Neuronal stem cell (in vitro differentiated cells): ENCODE data around the gene NAV1. TPM values are rescaled to one million over a fixed set of nuclear protein-coding genes. Genes with fewer than 3 reads are reported as not detected.

Experiments
- DNase-seq: peaks from one replicate; pipeline ENCODE4 v3.0.0-alpha.2; 2013; ENCODE audit warnings: low spot score
- H2AFZ ChIP-seq: one replicate; pipeline ENCODE4 v1.6.1; 2013; ENCODE audit warnings: mild to moderate bottlenecking, low read length, inconsistent platforms
- H2AK5ac ChIP-seq: 2 replicates; pipeline ENCODE4 v1.6.1; 2013; ENCODE audit warnings: low read depth, mild to moderate bottlenecking, inconsistent platforms, low read length, moderate library complexity, mixed read lengths
- H2BK120ac ChIP-seq: 2 replicates; pipeline ENCODE4 v1.6.1; 2013; ENCODE audit warnings: low read depth, mild to moderate bottlenecking, inconsistent platforms, low read length, moderate library complexity, mixed read lengths
- H2BK12ac ChIP-seq: one replicate; pipeline ENCODE4 v1.6.1; 2013; ENCODE audit warnings: low read length, inconsistent platforms
- H2BK15ac ChIP-seq: 2 replicates; pipeline ENCODE4 v1.6.1; 2013; ENCODE audit warnings: mild to moderate bottlenecking, low read length, inconsistent platforms, mixed read lengths
- H2BK5ac ChIP-seq: one replicate; pipeline ENCODE4 v1.6.1; 2013; ENCODE audit warnings: inconsistent platforms, mild to moderate bottlenecking, low read length, moderate library complexity
- H3K14ac ChIP-seq: one replicate; pipeline ENCODE4 v1.6.1; 2013; ENCODE audit warnings: low read length, inconsistent platforms
- H3K18ac ChIP-seq: 2 replicates; pipeline ENCODE4 v1.6.1; 2013; ENCODE audit warnings: low read length, inconsistent platforms
- H3K23ac ChIP-seq: 2 replicates; pipeline ENCODE4 v1.6.1; 2013; ENCODE audit warnings: low read depth, mild to moderate bottlenecking, mixed read lengths, low read length, inconsistent platforms; ENCODE audit not compliant: poor library complexity
- H3K27ac ChIP-seq: replicated peaks from 3 replicates; pipeline ENCODE4 v1.5.1; 2013; ENCODE audit warnings: low read length, inconsistent platforms
- H3K27me3 ChIP-seq, 3 experiments: 2 replicates each; pipeline ENCODE4 v1.6.1; 2013; ENCODE audit warnings: low read length in 3 of 3, mild to moderate bottlenecking in 2 of 3, inconsistent platforms in 1 of 3, low read depth in 1 of 3, mixed read lengths in 1 of 3, moderate library complexity in 1 of 3; ENCODE audit not compliant: control insufficient read depth in 3 of 3, insufficient read depth in 3 of 3
- H3K36me3 ChIP-seq, 2 donors: replicated peaks in 1 of 2; 2 replicates each; pipeline ENCODE4 v1.6.1; 2013; ENCODE audit warnings: low read length in 2 of 2; ENCODE audit not compliant: control insufficient read depth in 2 of 2, insufficient read depth in 2 of 2
- H3K4ac ChIP-seq: 2 replicates; pipeline ENCODE4 v1.6.1; 2013; ENCODE audit warnings: inconsistent platforms, mild to moderate bottlenecking, low read length, moderate library complexity
- H3K4me1 ChIP-seq, 2 donors: 1 replicate in 1 of 2; 2 replicates in 1 of 2; pipeline ENCODE4 v1.6.1; 2013; ENCODE audit warnings: low read length in 2 of 2, low read depth in 1 of 2; ENCODE audit not compliant: control insufficient read depth in 2 of 2, insufficient read depth in 1 of 2
- H3K4me2 ChIP-seq: one replicate; pipeline ENCODE4 v1.6.1; 2013; ENCODE audit warnings: mild to moderate bottlenecking, low read length, inconsistent platforms; ENCODE audit not compliant: insufficient read depth, poor library complexity, severe bottlenecking
- H3K4me3 ChIP-seq, 2 donors: 2 replicates each; pipeline ENCODE4 v1.5.1; 2013; ENCODE audit warnings: low read length in 2 of 2, mild to moderate bottlenecking in 2 of 2, inconsistent platforms in 1 of 2, moderate library complexity in 1 of 2
- H3K79me1 ChIP-seq: one replicate; pipeline ENCODE4 v1.6.1; 2013; ENCODE audit warnings: low read depth, mild to moderate bottlenecking, inconsistent platforms, low read length, moderate library complexity
- H3K9ac ChIP-seq: one replicate; pipeline ENCODE4 v1.6.1; 2013; ENCODE audit warnings: mild to moderate bottlenecking, low read depth, low read length, inconsistent platforms; ENCODE audit not compliant: poor library complexity
- H3K9me3 ChIP-seq, 2 donors: replicated peaks in 1 of 2; 2 replicates each; pipeline versions ENCODE3 to v1.6.1; 2013; ENCODE audit warnings: low read length in 2 of 2, mild to moderate bottlenecking in 2 of 2, inconsistent platforms in 1 of 2, low read depth in 1 of 2, mixed read lengths in 1 of 2, moderate library complexity in 1 of 2; ENCODE audit not compliant: control insufficient read depth in 2 of 2, insufficient read depth in 1 of 2
- H4K8ac ChIP-seq: one replicate; pipeline ENCODE4 v1.6.1; 2013; ENCODE audit warnings: low read depth, mild to moderate bottlenecking, inconsistent platforms, low read length, moderate library complexity
- H4K91ac ChIP-seq: one replicate; pipeline ENCODE4 v1.6.1; 2013; ENCODE audit warnings: low read length, low read depth, mild to moderate bottlenecking, inconsistent platforms; ENCODE audit not compliant: poor library complexity
- WGBS, 2 donors: extraction: QIAGEN DNeasy Blood & Tissue Kit; methylation state at CpG; one replicate each; pipeline ENCODE4 v1.1.7; 2013; ENCODE audit warnings: missing lambda C conversion rate in 2 of 2, mixed read lengths in 1 of 2; ENCODE audit not compliant: insufficient read length in 2 of 2, insufficient replicate concordance in 1 of 2; ENCODE audit errors: extremely low coverage in 2 of 2; 5-methylcytosine and 5-hydroxymethylcytosine counted together
- polyA plus RNA-seq, 2 experiments: library from polyadenylated mRNA; stranded (reverse); fragments of 200-250 nt; gene quantifications; one replicate each; pipeline ENCODE4 v1.2.3, GENCODE V29; 2013

The NAV1 gene
- polyA plus RNA-seq (2013, experiment 1 of 2): 112 TPM
- 121 TPM for polyA plus RNA-seq (2013, experiment 2 of 2)

DNA sequence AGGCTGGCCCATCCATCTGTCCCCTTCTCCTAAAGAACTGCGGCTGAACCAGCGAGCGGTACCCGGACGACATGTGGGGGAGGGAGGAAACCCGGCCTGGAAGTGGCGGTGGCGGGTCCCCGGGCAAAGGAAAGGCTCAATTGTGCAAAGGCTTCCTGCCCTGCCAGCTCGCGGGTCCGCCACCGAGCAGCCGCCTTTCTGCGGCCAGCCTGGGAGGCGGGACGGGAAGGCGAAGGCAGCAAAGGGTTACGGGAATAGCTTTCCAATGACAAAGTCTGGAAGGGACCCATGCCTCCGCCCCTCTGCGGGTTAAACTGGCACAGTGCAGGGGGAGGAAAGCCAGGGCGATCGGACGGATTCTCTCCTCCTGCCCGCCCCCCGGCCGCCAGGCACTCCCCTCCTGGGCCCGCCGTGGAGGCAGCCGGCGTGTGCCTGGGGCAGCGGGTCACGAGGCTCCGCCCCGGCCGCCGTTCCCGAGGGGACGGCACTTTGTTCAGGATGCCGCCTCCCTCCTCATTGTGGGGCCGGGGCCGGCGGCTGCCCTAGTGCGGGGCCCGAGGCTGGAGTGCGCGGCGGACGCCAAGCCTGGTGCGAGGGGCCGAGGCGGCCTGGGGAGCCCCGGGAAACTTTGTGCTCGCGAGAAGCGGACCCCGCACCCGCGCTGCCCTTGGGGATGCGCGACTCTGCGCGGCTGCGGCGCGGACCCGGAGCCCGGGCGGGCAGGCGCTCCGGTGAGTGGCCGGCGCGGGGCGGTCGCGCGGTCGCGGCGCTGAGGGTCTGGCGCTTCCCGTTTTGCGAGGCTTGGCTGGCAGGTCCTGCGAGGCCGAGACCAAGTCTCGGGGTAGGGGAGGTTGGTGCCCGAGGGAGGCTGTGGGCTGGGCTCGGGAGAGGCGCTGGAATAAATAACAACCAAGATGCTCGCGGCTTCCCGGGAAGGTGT, at the start of gene NAV1:
Gene NAV1, plus strand, starts transcription at position 516 of the 940 bp plus-strand sequence. CDS start 83,758 bp downstream, outside the sequence.
- no peak within 1 kb of the TSS for H3K27ac ChIP-seq
- H2BK120ac ChIP-seq: no peak within 1 kb of the TSS
- H2BK5ac ChIP-seq: peak within 1 kb of the TSS; percentile 22
- H3K18ac ChIP-seq: peak within 1 kb of the TSS; percentile 92
- no CpG with 5 or more reads among the region's 93 CpGs for WGBS, 2 donors
- peak; percentile 70 for DNase-seq
- peak within 1 kb of the TSS; percentile 22 for H3K14ac ChIP-seq
- H3K4me2 ChIP-seq: peak within 1 kb of the TSS; percentile 92
- H3K4ac ChIP-seq: no peak within 1 kb of the TSS
- H3K36me3 ChIP-seq: no peaks in the 10 kb centered on the region
- peak within 1 kb of the TSS; percentile 23 for H2BK15ac ChIP-seq
- no peaks in the 10 kb centered on the region for H3K79me1 ChIP-seq
- H3K4me3 ChIP-seq: peak within 1 kb of the TSS; percentile 53 to 82
- peaks cover 9 to 11% of the 10 kb centered on the region in 2 donors for H3K4me1 ChIP-seq
- H4K8ac ChIP-seq: no peak within 1 kb of the TSS
- no peak within 1 kb of the TSS for H4K91ac ChIP-seq
- peak within 1 kb of the TSS; percentile 88 for H2AFZ ChIP-seq
- H3K23ac ChIP-seq: peak within 1 kb of the TSS; percentile 62
- no peak within 1 kb of the TSS for H2AK5ac ChIP-seq
- peak within 1 kb of the TSS; percentile 26 for H2BK12ac ChIP-seq
- peaks cover 0 to 8% of the 10 kb centered on the region in 2 donors for H3K9me3 ChIP-seq
- H3K9ac ChIP-seq: peak within 1 kb of the TSS; percentile 78
- H3K27me3 ChIP-seq: peaks cover 3 to 88% (median 25%) of the 10 kb centered on the region in 3 experiments

- Histone ChIP-seq H2AFZ (no peak overlapping the region), H3K36me3 (peaks cover 0 to 1% of the 10 kb centered on the region in 2 donors), H3K9me3 (peaks cover 0 to 3% of the 10 kb centered on the region in 2 donors), H2BK12ac (no peak overlapping the region), H3K9ac (no peak overlapping the region), H3K14ac (no peak overlapping the region), H3K4me3 (no peak overlapping the region), H3K4me1 (peaks cover 7 to 9% of the 10 kb centered on the region in 2 donors), H2AK5ac (no peak overlapping the region), H3K4ac (no peak overlapping the region), H3K4me2 (no peak overlapping the region), H4K91ac (no peak overlapping the region), H3K27ac (no peak overlapping the region), H3K27me3 (no peaks in the 10 kb centered on the region), H4K8ac (no peak overlapping the region), H2BK120ac (no peak overlapping the region), H3K79me1 (no peaks in the 10 kb centered on the region), H2BK15ac (no peak overlapping the region), H3K23ac (no peak overlapping the region), H2BK5ac (no peak overlapping the region), H3K18ac (no peak overlapping the region)
- DNase-seq: no peak
- no CpG with 5 or more reads among the region's 6 CpGs for WGBS, 2 donors
These were observed 49.2 kb upstream of the NAV1 start for GRCh38 chr1:201489643-201490261.

GRCh38 chr1:201490708-201491131, 48.2 kb upstream of the NAV1 start:
- Histone ChIP-seq H3K4me2 (no peak overlapping the region), H3K27ac (no peak overlapping the region), H3K4me3 (no peak overlapping the region), H3K23ac (no peak overlapping the region), H3K14ac (no peak overlapping the region), H3K27me3 (no peaks in the 10 kb centered on the region), H2AFZ (no peak overlapping the region), H2BK15ac (no peak overlapping the region), H3K9me3 (peaks cover 0 to 3% of the 10 kb centered on the region in 2 donors), H3K79me1 (no peaks in the 10 kb centered on the region), H2BK120ac (no peak overlapping the region), H3K4me1 (peaks cover 11 to 13% of the 10 kb centered on the region in 2 donors), H3K9ac (no peak overlapping the region), H2BK12ac (no peak overlapping the region), H2BK5ac (no peak overlapping the region), H4K91ac (no peak overlapping the region), H3K36me3 (peaks cover 0 to 1% of the 10 kb centered on the region in 2 donors), H3K4ac (no peak overlapping the region), H2AK5ac (peak overlapping the region; percentile 40), H4K8ac (no peak overlapping the region), H3K18ac (no peak overlapping the region)
- DNase-seq: no peak
- WGBS, 2 donors: no CpG with 5 or more reads among the region's 3 CpGs
